Brain microvascular endothelial cell (primary cell): ENCODE results near the gene JUP.

Experiments used
- DNase-seq: peaks from one replicate; pipeline ENCODE4 v3.0.0-alpha.2; 2020
- H3K27ac ChIP-seq: fragments of 250-450 bp; sonication (Bioruptor Pico); 2 replicates; pipeline ENCODE4 v1.5.1; 2020; ENCODE audit warnings: mild to moderate bottlenecking, moderate library complexity
- H3K27me3 ChIP-seq: fragments of 250-450 bp; sonication (Bioruptor Pico); replicated peaks from 2 replicates; pipeline ENCODE4 v1.5.1; 2020; ENCODE audit warnings: mild to moderate bottlenecking
- H3K36me3 ChIP-seq: fragments of 250-450 bp; sonication (Bioruptor Pico); replicated peaks from 2 replicates; pipeline ENCODE4 v1.5.1; 2020; ENCODE audit warnings: mild to moderate bottlenecking
- H3K4me3 ChIP-seq: 2 replicates; pipeline ENCODE4 v1.5.1; 2011; ENCODE audit warnings: low read depth, mild to moderate bottlenecking, control low read depth, low read length, moderate library complexity
- in situ Hi-C: cut with HindIII; loops from 2 replicates; pipeline ENCODE4 v1.10.0; 2017; ENCODE audit warnings: low sequenced_read_pairs, low pct_ligation_motif_present
- TF ChIP-seq, protein P1 (sequence below): IDR thresholded peaks from 2 replicates; pipeline ENCODE4 v1.5.1; 2011; ENCODE audit warnings: low read depth, mild to moderate bottlenecking, moderate library complexity, low read length, control low read depth, inconsistent platforms; ENCODE audit errors: missing control alignments

The JUP gene

DNA sequence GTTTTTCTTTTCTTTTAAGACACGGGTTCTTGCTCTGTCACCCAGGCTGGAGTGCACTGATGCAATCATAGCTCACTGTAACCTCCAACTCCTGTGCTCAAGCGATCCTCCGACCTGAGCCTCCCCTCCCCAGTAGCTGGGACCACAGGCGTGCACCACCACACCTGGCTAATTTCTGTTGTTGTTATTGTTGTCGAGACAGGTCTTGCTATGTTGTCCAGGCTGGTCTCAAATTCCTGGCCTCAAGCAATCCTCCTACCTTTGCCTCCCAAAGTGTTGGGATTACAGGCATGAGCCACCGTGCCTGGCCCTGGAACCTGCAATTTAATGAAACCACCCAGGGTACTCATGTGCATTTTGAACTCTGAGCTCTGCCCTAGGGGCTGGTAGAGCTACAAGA, 24.1 kb downstream of the JUP start:
- no peak overlapping the region for H3K4me3 ChIP-seq
- in situ Hi-C loops, result no loop called here
- no peak for DNase-seq
- TF ChIP-seq, protein P1, sequence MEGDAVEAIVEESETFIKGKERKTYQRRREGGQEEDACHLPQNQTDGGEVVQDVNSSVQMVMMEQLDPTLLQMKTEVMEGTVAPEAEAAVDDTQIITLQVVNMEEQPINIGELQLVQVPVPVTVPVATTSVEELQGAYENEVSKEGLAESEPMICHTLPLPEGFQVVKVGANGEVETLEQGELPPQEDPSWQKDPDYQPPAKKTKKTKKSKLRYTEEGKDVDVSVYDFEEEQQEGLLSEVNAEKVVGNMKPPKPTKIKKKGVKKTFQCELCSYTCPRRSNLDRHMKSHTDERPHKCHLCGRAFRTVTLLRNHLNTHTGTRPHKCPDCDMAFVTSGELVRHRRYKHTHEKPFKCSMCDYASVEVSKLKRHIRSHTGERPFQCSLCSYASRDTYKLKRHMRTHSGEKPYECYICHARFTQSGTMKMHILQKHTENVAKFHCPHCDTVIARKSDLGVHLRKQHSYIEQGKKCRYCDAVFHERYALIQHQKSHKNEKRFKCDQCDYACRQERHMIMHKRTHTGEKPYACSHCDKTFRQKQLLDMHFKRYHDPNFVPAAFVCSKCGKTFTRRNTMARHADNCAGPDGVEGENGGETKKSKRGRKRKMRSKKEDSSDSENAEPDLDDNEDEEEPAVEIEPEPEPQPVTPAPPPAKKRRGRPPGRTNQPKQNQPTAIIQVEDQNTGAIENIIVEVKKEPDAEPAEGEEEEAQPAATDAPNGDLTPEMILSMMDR, result no peak
- H3K27ac ChIP-seq, result no peak overlapping the region
- H3K27me3 ChIP-seq, result no peaks in the 10 kb centered on the region
- peaks cover 78% of the 10 kb centered on the region for H3K36me3 ChIP-seq

GRCh38 chr17:41760878-41761277, 25.6 kb downstream of the JUP start:
- H3K4me3 ChIP-seq, result no peak overlapping the region
- peaks cover 75% of the 10 kb centered on the region for H3K36me3 ChIP-seq
- no peak overlapping the region for H3K27ac ChIP-seq
- in situ Hi-C loops, result no loop called here
- H3K27me3 ChIP-seq, result no peaks in the 10 kb centered on the region
- no peak for DNase-seq
- TF ChIP-seq, protein P1, result no peak

DNA sequence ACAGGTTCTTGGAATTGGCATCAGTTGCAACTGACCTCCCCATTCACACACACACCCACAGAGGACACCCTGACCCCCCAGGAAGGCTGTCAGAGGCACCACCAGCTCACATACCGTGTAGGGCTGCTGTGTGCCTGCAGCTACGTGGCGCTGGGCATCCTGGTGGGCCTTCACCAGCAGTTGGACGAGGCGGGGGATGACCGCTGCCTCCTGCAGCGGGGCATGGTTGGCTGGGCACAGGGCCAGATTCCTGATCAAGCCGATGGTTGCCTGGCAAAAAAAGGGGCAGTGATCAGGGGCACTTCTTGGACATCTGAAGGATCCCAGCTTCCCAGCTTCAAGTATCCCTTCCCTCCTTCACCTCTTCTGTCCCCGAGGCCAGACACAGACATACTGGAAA, 27.9 kb downstream of the JUP start:
- no peak overlapping the region for H3K4me3 ChIP-seq
- H3K36me3 ChIP-seq, result peaks cover 77% of the 10 kb centered on the region
- H3K27ac ChIP-seq, result no peak overlapping the region
- no peaks in the 10 kb centered on the region for H3K27me3 ChIP-seq
- in situ Hi-C loops, result no loop called here
- no peak for DNase-seq
- TF ChIP-seq, protein P1, result no peak

DNA sequence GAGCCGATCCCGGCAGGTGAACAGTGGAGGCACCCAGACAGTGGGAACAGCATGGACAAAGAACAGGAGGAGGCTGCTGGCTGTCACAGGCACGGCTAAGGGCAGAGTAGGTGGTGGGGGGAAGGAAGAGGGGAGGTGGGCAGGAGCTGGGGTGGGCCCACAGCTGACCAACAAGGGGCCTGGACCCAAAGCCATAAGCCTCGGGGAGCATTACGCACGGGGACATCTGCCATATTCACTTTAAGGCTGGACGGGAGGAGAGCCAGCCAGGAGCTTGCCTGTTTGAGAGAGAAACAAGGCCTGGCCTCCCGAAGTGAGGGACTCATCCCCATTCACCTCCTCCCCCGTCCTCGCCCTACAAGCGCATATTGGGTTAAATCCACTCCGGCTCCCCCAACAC, 32.4 kb downstream of the JUP start:
- no peak overlapping the region for H3K27ac ChIP-seq
- TF ChIP-seq, protein P1, result no peak
- no peak for DNase-seq
- H3K4me3 ChIP-seq, result no peak overlapping the region
- H3K27me3 ChIP-seq, result no peaks in the 10 kb centered on the region
- H3K36me3 ChIP-seq, result peaks cover 58% of the 10 kb centered on the region
- in situ Hi-C loops, result no loop called here

- in situ Hi-C loops, result no loop called here
- no peak for DNase-seq
- peaks cover 34% of the 10 kb centered on the region for H3K36me3 ChIP-seq
Observed at GRCh38 chr17:41751288-41751687, 35.2 kb downstream of the JUP start.

DNA sequence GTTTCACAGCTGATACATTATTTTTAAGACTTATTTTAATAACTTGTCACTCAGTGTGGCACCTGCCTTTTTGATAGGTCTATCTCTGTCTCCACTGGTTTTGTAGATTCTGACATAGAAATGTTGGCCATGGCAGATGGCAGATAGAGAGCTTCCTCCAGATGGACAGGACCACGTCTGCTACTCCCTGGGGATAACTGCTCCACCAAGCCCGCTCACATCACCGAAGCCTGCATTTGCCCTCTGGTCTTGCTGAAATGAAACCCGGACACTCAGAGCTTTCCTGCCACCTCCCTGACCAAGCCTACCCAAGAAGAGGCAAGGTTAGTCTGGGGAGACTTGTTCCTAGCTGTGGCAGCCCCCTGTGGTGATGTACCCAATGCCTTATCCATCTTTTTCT, 35.6 kb downstream of the JUP start:
- no peaks in the 10 kb centered on the region for H3K27me3 ChIP-seq
- in situ Hi-C loops, result no loop called here
- no peak overlapping the region for H3K27ac ChIP-seq
- DNase-seq, result no peak
- H3K36me3 ChIP-seq, result peaks cover 33% of the 10 kb centered on the region
- TF ChIP-seq, protein P1, result no peak
- H3K4me3 ChIP-seq, result no peak overlapping the region

More at GRCh38 chr17:41751288-41751687, 35.2 kb downstream of the JUP start:
- Histone ChIP-seq H3K27ac (no peak overlapping the region), H3K4me3 (no peak overlapping the region), H3K27me3 (no peaks in the 10 kb centered on the region)
- TF ChIP-seq, protein P1, result no peak
